Measurements from ENCODE around the gene IGIP. TPM values are rescaled to one million over a fixed set of nuclear protein-coding genes. Genes with fewer than 3 reads are reported as not detected.
"Not testable (repeated sequence)": the region's sequence is repeated elsewhere in the genome, so short reads cannot be mapped to it uniquely, and the experiment has no call there.

The IGIP gene
- total and polyA plus RNA-seq, 9 donors = 6.8 to 17.3 (median 12.9) TPM

GRCh38 chr5:140151144-140152021, 25.6 kb downstream of the IGIP start:
- H3K27ac ChIP-seq = no peak overlapping the region
- DNase-seq = no peak
- no peaks in the 10 kb centered on the region for H3K4me1 ChIP-seq (ENCODE audit: insufficient read depth)
- no peaks in the 10 kb centered on the region for H3K9me3 ChIP-seq
- H3K36me3 ChIP-seq = no peaks in the 10 kb centered on the region
- intact Hi-C loops (cut with DNase I) = loop anchor here in 3 of 4 donors (5.0 to 10.0 kb wide), 2 partner anchors 69 to 367 kb away; no protein-coding TSS in a partner anchor
- H3K27me3 ChIP-seq = no peaks in the 10 kb centered on the region
- no peak overlapping the region for H3K4me3 ChIP-seq
- TF ChIP-seq CTCF (IDR thresholded peaks at IDR 0.05) = no peak
- TF ChIP-seq EP300 (IDR thresholded peaks at IDR 0.05) = no peak
- no peak for TF ChIP-seq POLR2A (IDR thresholded peaks at IDR 0.05)
- 67 to 85% (median 82%) methylated on average over 7 of the region's 7 CpGs for WGBS, 3 donors

GRCh38 chr5:140152022-140152999, 26.6 kb downstream of the IGIP start:
- H3K27me3 ChIP-seq = no peaks in the 10 kb centered on the region
- no peak for DNase-seq
- 74 to 80% (median 74%) methylated on average over 22 to 23 of the region's 23 CpGs for WGBS, 3 donors
- H3K9me3 ChIP-seq = no peaks in the 10 kb centered on the region
- H3K27ac ChIP-seq = no peak overlapping the region
- no peaks in the 10 kb centered on the region for H3K36me3 ChIP-seq
- no peak overlapping the region for H3K4me3 ChIP-seq
- TF ChIP-seq POLR2A (IDR thresholded peaks at IDR 0.05) (no peak), CTCF (IDR thresholded peaks at IDR 0.05) (no peak), EP300 (IDR thresholded peaks at IDR 0.05) (no peak)
- no peaks in the 10 kb centered on the region for H3K4me1 ChIP-seq (ENCODE audit: insufficient read depth)
- intact Hi-C loops (cut with DNase I) = loop anchor here in 3 of 4 donors (5.0 to 10.0 kb wide), 2 partner anchors 70 to 368 kb away; no protein-coding TSS in a partner anchor

- H3K27ac ChIP-seq = no peak overlapping the region
- H3K4me1 ChIP-seq (ENCODE audit: insufficient read depth) = no peaks in the 10 kb centered on the region
- intact Hi-C loops (cut with DNase I) = loop anchor here in 3 of 4 donors (5.0 to 10.0 kb wide), 2 partner anchors 71 to 368 kb away; no protein-coding TSS in a partner anchor
- 59 to 64% (median 59%) methylated on average over 7 of the region's 7 CpGs for WGBS, 3 donors
- TF ChIP-seq EP300 (IDR thresholded peaks at IDR 0.05) = no peak
- TF ChIP-seq POLR2A (IDR thresholded peaks at IDR 0.05) = no peak
- TF ChIP-seq CTCF (IDR thresholded peaks at IDR 0.05) = no peak
- no peak overlapping the region for H3K4me3 ChIP-seq
- no peaks in the 10 kb centered on the region for H3K36me3 ChIP-seq
- H3K9me3 ChIP-seq = no peaks in the 10 kb centered on the region
- DNase-seq = no peak
- no peaks in the 10 kb centered on the region for H3K27me3 ChIP-seq
These were observed 27.5 kb downstream of the IGIP start for GRCh38 chr5:140153255-140153654.

- DNase-seq = no peak
- Histone ChIP-seq H3K36me3 (no peaks in the 10 kb centered on the region), H3K27me3 (no peaks in the 10 kb centered on the region), H3K4me3 (no peak overlapping the region), H3K9me3 (no peaks in the 10 kb centered on the region), H3K27ac (no peak overlapping the region), H3K4me1 (ENCODE audit: insufficient read depth) (no peaks in the 10 kb centered on the region)
- intact Hi-C loops (cut with DNase I) = loop anchor here in 3 of 4 donors (5.0 to 10.0 kb wide), 2 partner anchors 72 to 369 kb away; no protein-coding TSS in a partner anchor
- TF ChIP-seq EP300 (IDR thresholded peaks at IDR 0.05) (no peak), POLR2A (IDR thresholded peaks at IDR 0.05) (no peak), CTCF (IDR thresholded peaks at IDR 0.05) (no peak)
- WGBS, 3 donors = 54 to 74% (median 73%) methylated on average over 8 of the region's 8 CpGs
These were observed 28.2 kb downstream of the IGIP start for GRCh38 chr5:140153905-140154304.

- H3K27me3 ChIP-seq; H3K4me3 ChIP-seq; H3K9me3 ChIP-seq; DNase-seq; H3K27ac ChIP-seq; H3K36me3 ChIP-seq; H3K4me1 ChIP-seq (ENCODE audit: insufficient read depth): not testable (repeated sequence)
- WGBS, 3 donors = 85 to 92% (median 90%) methylated on average over 21 of the region's 21 CpGs
- intact Hi-C loops (cut with DNase I) = loop anchor here (5.0 to 10.0 kb wide), 3 partner anchors 73 to 370 kb away; no protein-coding TSS in a partner anchor
These were observed 29.1 kb downstream of the IGIP start for GRCh38 chr5:140154710-140155381.
